H1 (cell line): Measurements from ENCODE around the gene PNMA1. TPM values are rescaled to one million over a fixed set of nuclear protein-coding genes. Genes with fewer than 3 reads are reported as not detected.

Source experiments
- CTCF ChIA-PET: fragments of 300-600 bp; sonication (Branson Sonifier 250); formaldehyde crosslinking; loops from one replicate; lab custom pipeline; 2021; ENCODE audit not compliant: partially characterized antibody; lab: Charles Lee
- POLR2A ChIA-PET: fragments of 300-600 bp; sonication (Branson Sonifier 250); formaldehyde crosslinking; loops from one replicate; lab custom pipeline; 2021; ENCODE audit warnings: inconsistent platforms; ENCODE audit not compliant: partially characterized antibody; lab: Charles Lee
- DNase-seq, 2 experiments: peaks; one replicate each; pipeline versions ENCODE4 v3.0.0 to v3.0.0-alpha.2; 2010 to 2022; ENCODE audit warnings: low spot score in 2 of 2, low read depth in 1 of 2, mixed read lengths in 1 of 2
- FAIRE-seq: peaks from 2 replicates; lab custom pipeline; 2011; peaks lifted over from hg19 to GRCh38; lab: Jason Lieb, UNC
- H2AFZ ChIP-seq: 2 replicates; pipeline ENCODE4 v1.8.1; 2012; ENCODE audit warnings: low read length, inconsistent platforms
- H2AK5ac ChIP-seq: 2 replicates; pipeline ENCODE4 v1.6.1; 2013; ENCODE audit warnings: low read depth, low read length
- H2BK120ac ChIP-seq: replicated peaks from 2 replicates; pipeline ENCODE3; 2013; ENCODE audit warnings: low read depth, low read length, inconsistent platforms
- H2BK12ac ChIP-seq: 2 replicates; pipeline ENCODE4 v1.6.1; 2013; ENCODE audit warnings: low read depth, low read length
- H2BK15ac ChIP-seq: 2 replicates; pipeline ENCODE4 v1.6.1; 2013; ENCODE audit warnings: low read length
- H2BK20ac ChIP-seq: 2 replicates; pipeline ENCODE4 v1.6.1; 2013; ENCODE audit warnings: low read length
- H2BK5ac ChIP-seq: 2 replicates; pipeline ENCODE4 v1.6.1; 2013; ENCODE audit warnings: low read depth, low read length
- H3K14ac ChIP-seq: 2 replicates; pipeline ENCODE4 v1.6.1; 2013; ENCODE audit warnings: inconsistent platforms; ENCODE audit not compliant: insufficient read length
- H3K18ac ChIP-seq: 2 replicates; pipeline ENCODE4 v1.6.1; 2013; ENCODE audit warnings: low read length; ENCODE audit errors: extremely low read depth
- H3K23ac ChIP-seq: 2 replicates; pipeline ENCODE4 v1.6.1; 2013; ENCODE audit warnings: inconsistent platforms; ENCODE audit not compliant: insufficient read length
- H3K23me2 ChIP-seq: 2 replicates; pipeline ENCODE4 v1.6.1; 2013; ENCODE audit warnings: low read depth, low read length
- H3K27ac ChIP-seq: 2 replicates; pipeline ENCODE4 v1.6.1; 2011; ENCODE audit warnings: low read depth, low read length, inconsistent platforms
- H3K27me3 ChIP-seq, 4 experiments: replicated peaks in 1 of 4; 1 replicate in 1 of 4; 2 replicates in 3 of 4; pipeline versions ENCODE4 v1.6.1 to v1.8.1; 2011 to 2013; ENCODE audit warnings: low read length in 3 of 4, mild to moderate bottlenecking in 3 of 4, inconsistent platforms in 2 of 4, mixed read lengths in 2 of 4, moderate library complexity in 1 of 4; ENCODE audit not compliant: control insufficient read depth in 3 of 4, insufficient read depth in 3 of 4; ENCODE audit errors: extremely low read depth in 1 of 4
- H3K36me3 ChIP-seq, 4 experiments: 2 replicates each; pipeline versions ENCODE4 v1.6.1 to v1.8.1; 2011 to 2013; ENCODE audit warnings: mild to moderate bottlenecking in 4 of 4, low read length in 3 of 4, moderate library complexity in 2 of 4, control low read depth in 1 of 4, inconsistent platforms in 1 of 4; ENCODE audit not compliant: insufficient read depth in 4 of 4, control insufficient read depth in 2 of 4
- H3K4ac ChIP-seq: replicated peaks from 2 replicates; pipeline ENCODE3; 2013; ENCODE audit warnings: low read length, low read depth, mixed read lengths, inconsistent platforms; ENCODE audit not compliant: insufficient read length
- H3K4me1 ChIP-seq, 4 experiments: replicated peaks in 1 of 4; 1 replicate in 1 of 4; 2 replicates in 3 of 4; pipeline versions ENCODE4 v1.6.1 to v1.8.1; 2011 to 2013; ENCODE audit warnings: low read length in 3 of 4, inconsistent platforms in 2 of 4, mixed read lengths in 1 of 4; ENCODE audit not compliant: insufficient read depth in 4 of 4, control insufficient read depth in 3 of 4
- H3K4me2 ChIP-seq, 2 experiments: 2 replicates each; pipeline versions ENCODE4 v1.6.1 to v1.8.1; 2011 to 2013; ENCODE audit warnings: low read depth in 2 of 2, low read length in 2 of 2, control low read depth in 1 of 2, inconsistent platforms in 1 of 2, mild to moderate bottlenecking in 1 of 2; ENCODE audit not compliant: insufficient read depth in 1 of 2
- H3K4me3 ChIP-seq, 4 experiments: fragments of 200-600, 300-600 bp in 1 of 4; sonication (generic), shearing (Covaris generic), sonication (Bioruptor Twin) in 1 of 4; 2 replicates each; pipeline versions ENCODE4 v1.5.1 to v1.8.1; 2011 to 2016; ENCODE audit warnings: low read length in 4 of 4, low read depth in 3 of 4, control low read depth in 2 of 4, inconsistent platforms in 2 of 4, mild to moderate bottlenecking in 2 of 4, mixed read lengths in 1 of 4, moderate library complexity in 1 of 4; ENCODE audit not compliant: insufficient read depth in 2 of 4; ENCODE audit errors: extremely low read depth in 1 of 4
- H3K56ac ChIP-seq: replicated peaks from 2 replicates; pipeline ENCODE3; 2013; ENCODE audit warnings: low read depth, mild to moderate bottlenecking, mixed read lengths, low read length, inconsistent platforms; ENCODE audit not compliant: insufficient read length
- H3K79me1 ChIP-seq: 2 replicates; pipeline ENCODE4 v1.6.1; 2013; ENCODE audit warnings: low read depth, low read length, control low read depth
- H3K79me2 ChIP-seq, 2 experiments: 2 replicates each; pipeline versions ENCODE4 v1.6.1 to v1.8.1; 2012 to 2013; ENCODE audit warnings: low read length in 2 of 2, mild to moderate bottlenecking in 2 of 2, inconsistent platforms in 1 of 2; ENCODE audit not compliant: insufficient read depth in 2 of 2, control insufficient read depth in 1 of 2
- H3K9ac ChIP-seq, 4 experiments: replicated peaks in 1 of 4; 1 replicate in 1 of 4; 2 replicates in 3 of 4; pipeline versions ENCODE4 v1.6.1 to v1.8.1; 2011 to 2013; ENCODE audit warnings: low read depth in 3 of 4, low read length in 3 of 4, control low read depth in 2 of 4, mild to moderate bottlenecking in 2 of 4, moderate library complexity in 2 of 4, inconsistent platforms in 1 of 4; ENCODE audit errors: extremely low read depth in 1 of 4
- H3K9me3 ChIP-seq, 2 experiments: 2 replicates each; pipeline versions ENCODE4 v1.6.1 to v1.8.1; 2012 to 2013; ENCODE audit warnings: mild to moderate bottlenecking in 2 of 2, moderate library complexity in 2 of 2, control low read depth in 1 of 2, inconsistent platforms in 1 of 2, low read depth in 1 of 2, low read length in 1 of 2, mixed read lengths in 1 of 2; ENCODE audit not compliant: insufficient read depth in 2 of 2
- H4K20me1 ChIP-seq, 2 experiments: replicated peaks in 1 of 2; 2 replicates each; pipeline versions ENCODE3 to v1.8.1; 2011 to 2013; ENCODE audit warnings: inconsistent platforms in 2 of 2, low read length in 2 of 2, mild to moderate bottlenecking in 1 of 2; ENCODE audit not compliant: insufficient read depth in 2 of 2, control insufficient read depth in 1 of 2
- H4K5ac ChIP-seq: 2 replicates; pipeline ENCODE4 v1.6.1; 2013; ENCODE audit warnings: low read length, low read depth, mixed read lengths, inconsistent platforms; ENCODE audit not compliant: insufficient read length
- H4K8ac ChIP-seq: 2 replicates; pipeline ENCODE4 v1.8.0; 2013; ENCODE audit warnings: mild to moderate bottlenecking, moderate library complexity, low read length, inconsistent platforms; ENCODE audit not compliant: insufficient read depth; ENCODE audit errors: extremely low read depth
- H4K91ac ChIP-seq: replicated peaks from 2 replicates; pipeline ENCODE3; 2013; ENCODE audit warnings: low read length, mixed read lengths, inconsistent platforms; ENCODE audit not compliant: insufficient read length
- JUND ChIP-seq: IDR thresholded peaks from 2 replicates; pipeline ENCODE4 v1.6.1; 2011; ENCODE audit warnings: mild to moderate bottlenecking, improper control_type of control experiment, low read length
- NANOG ChIP-seq: IDR thresholded peaks from 2 replicates; pipeline ENCODE4 v1.6.1; 2011; ENCODE audit warnings: low read length, low read depth, mild to moderate bottlenecking, inconsistent platforms; ENCODE audit not compliant: insufficient read depth, poor library complexity, severe bottlenecking
- TAF1 ChIP-seq: IDR thresholded peaks from 2 replicates; pipeline ENCODE4 v1.6.1; 2011; ENCODE audit warnings: mild to moderate bottlenecking, low read depth, low read length
- WGBS, 2 experiments: shearing (Covaris generic) in 1 of 2; methylation state at CpG; one replicate each; pipeline versions ENCODE4 v1.1.6 to v1.1.7; 2013 to 2015; ENCODE audit warnings: low lambda C conversion rate in 2 of 2, mixed read lengths in 2 of 2, inconsistent platforms in 1 of 2, low coverage in 1 of 2, missing lambda C conversion rate in 1 of 2; ENCODE audit not compliant: insufficient replicate concordance in 2 of 2, insufficient coverage in 1 of 2, insufficient read length in 1 of 2; ENCODE audit errors: extremely low coverage in 1 of 2, missing lambda C conversion rate in 1 of 2; 5-methylcytosine and 5-hydroxymethylcytosine counted together
- polyA plus RNA-seq, 7 experiments: library from polyadenylated mRNA; depleted of rRNA in 3 of 7; stranded (reverse) in 5 of 7; unstranded in 2 of 7; fragments of >200 nt in 5 of 7; fragments of 200-250 nt in 2 of 7; gene quantifications; 1 replicate in 5 of 7; 2 replicates in 1 of 7; 4 replicates in 1 of 7; pipeline versions ENCODE4 v1.2.1 to v1.2.3, GENCODE V29; 2011 to 2013; ENCODE audit warnings: missing spikeins in 2 of 7, mixed read lengths in 2 of 7
- total RNA-seq: library from RNA; stranded (reverse); fragmentation: NEBNext Ultra II Directional; extraction: Animal tissue kit (Norgen Biotek cat#: 25700); gene quantifications from 2 replicates; pipeline ENCODE4 v1.2.1, GENCODE V29; 2021

The PNMA1 gene
- total and polyA plus RNA-seq, 2 of the 8 experiments (the other 6 are each of a cell fraction or from before 2014, with no cell fraction given) = 15.8 to 52.7 TPM

- Histone ChIP-seq H3K23ac (no peak overlapping the region), H4K91ac (no peak overlapping the region), H2BK120ac (no peak overlapping the region), H2AK5ac (no peak overlapping the region), H3K4me2 (no peak overlapping the region), H4K5ac (no peak overlapping the region), H3K4ac (no peak overlapping the region), H3K4me3 (no peak overlapping the region), H3K79me2 (peaks cover 0 to 61% of the 10 kb centered on the region in 2 experiments; a peak in 3 of 4 replicates), H3K36me3 (no peaks in the 10 kb centered on the region), H3K79me1 (peaks cover 14% of the 10 kb centered on the region), H3K9ac (no peak overlapping the region; a peak in 1 of 7 replicates), H3K27ac (no peak overlapping the region), H2AFZ (no peak overlapping the region), H4K8ac (no peak overlapping the region), H2BK12ac (no peak overlapping the region), H2BK15ac (no peak overlapping the region), H2BK20ac (no peak overlapping the region), H4K20me1 (peaks cover 9 to 16% of the 10 kb centered on the region in 2 experiments), H3K18ac (no peak overlapping the region), H3K9me3 (no peaks in the 10 kb centered on the region), H3K4me1 (peaks cover 2 to 17% (median 8%) of the 10 kb centered on the region in 4 experiments; a peak in 5 of 7 replicates), H3K56ac (no peak overlapping the region), H3K23me2 (no peaks in the 10 kb centered on the region), H3K14ac (no peak overlapping the region), H2BK5ac (no peak overlapping the region), H3K27me3 (peaks cover 0 to under 1% (median under 1%) of the 10 kb centered on the region in 4 experiments; a peak in 3 of 7 replicates)
- DNase-seq (no peak), FAIRE-seq (no peak)
- POLR2A ChIA-PET = interaction anchor here (0.6 to 1.6 kb wide), 8 partner anchors 9 to 98 kb away, joined by 3 to 5 read pairs (median 3); partner anchors contain the start of gene PTGR2
- 84% methylated on average over 8 of the region's 9 CpGs; no CpG with 5 or more reads in 1 of the 2 experiments for WGBS, 2 experiments
- TF ChIP-seq TAF1 (no peak), NANOG (no peak), JUND (no peak)
- CTCF ChIA-PET = interaction anchor here (0.8 to 12.5 kb wide), 14 partner anchors 9 to 74 kb away, joined by 3 to 198 read pairs (median 5); no protein-coding TSS in a partner anchor
Observed at GRCh38 chr14:73753124-73753886, 39.1 kb upstream of the PNMA1 start.
